Keratinocyte (primary cell): Measurements from ENCODE around the gene SRPK2.
"Not testable (repeated sequence)": the region's sequence is repeated elsewhere in the genome, so short reads cannot be mapped to it uniquely, and the experiment has no call there.

ENCODE experiments used
- EZH2 ChIP-seq: IDR thresholded peaks from one replicate; pipeline ENCODE4 v1.6.1; 2012; ENCODE audit warnings: inconsistent platforms, mild to moderate bottlenecking, low read length, moderate library complexity
- TF ChIP-seq, protein P1 (sequence below), 3 experiments: IDR thresholded peaks in 1 of 3; conservative IDR thresholded peaks in 1 of 3; optimal IDR thresholded peaks in 1 of 3; 2 replicates in 2 of 3; 3 replicates in 1 of 3; pipeline versions ENCODE3 to v1.5.1; 2011; ENCODE audit warnings: low read length in 3 of 3, mild to moderate bottlenecking in 3 of 3, moderate library complexity in 2 of 3, control low read depth in 1 of 3, inconsistent platforms in 1 of 3; ENCODE audit not compliant: insufficient read depth in 2 of 3; ENCODE audit errors: extremely low read depth in 1 of 3

DNA sequence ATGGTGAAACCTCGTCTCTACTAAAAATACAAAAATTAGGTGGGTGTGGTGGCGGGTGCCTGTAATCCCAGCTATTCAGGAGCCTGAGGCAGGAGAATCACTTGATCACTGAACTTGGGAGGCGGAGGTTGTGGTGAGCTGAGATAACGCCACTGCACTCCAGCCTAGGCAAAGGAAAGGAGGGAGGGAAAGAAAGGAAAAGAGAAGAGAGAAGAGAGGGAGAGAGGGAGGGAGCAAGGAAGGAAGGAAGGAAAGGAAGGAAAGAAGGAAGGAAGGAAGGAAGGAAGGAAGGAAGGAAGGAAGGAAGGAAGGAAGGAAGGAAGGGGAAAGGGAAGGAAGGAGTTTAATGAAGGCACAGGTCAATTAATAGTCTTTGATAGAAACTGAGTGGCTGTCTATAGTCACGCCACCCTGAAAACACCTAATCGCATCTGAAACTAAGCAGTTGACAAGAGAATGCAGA is 155.9 kb downstream of the SRPK2 start:
- TF ChIP-seq, protein P1, sequence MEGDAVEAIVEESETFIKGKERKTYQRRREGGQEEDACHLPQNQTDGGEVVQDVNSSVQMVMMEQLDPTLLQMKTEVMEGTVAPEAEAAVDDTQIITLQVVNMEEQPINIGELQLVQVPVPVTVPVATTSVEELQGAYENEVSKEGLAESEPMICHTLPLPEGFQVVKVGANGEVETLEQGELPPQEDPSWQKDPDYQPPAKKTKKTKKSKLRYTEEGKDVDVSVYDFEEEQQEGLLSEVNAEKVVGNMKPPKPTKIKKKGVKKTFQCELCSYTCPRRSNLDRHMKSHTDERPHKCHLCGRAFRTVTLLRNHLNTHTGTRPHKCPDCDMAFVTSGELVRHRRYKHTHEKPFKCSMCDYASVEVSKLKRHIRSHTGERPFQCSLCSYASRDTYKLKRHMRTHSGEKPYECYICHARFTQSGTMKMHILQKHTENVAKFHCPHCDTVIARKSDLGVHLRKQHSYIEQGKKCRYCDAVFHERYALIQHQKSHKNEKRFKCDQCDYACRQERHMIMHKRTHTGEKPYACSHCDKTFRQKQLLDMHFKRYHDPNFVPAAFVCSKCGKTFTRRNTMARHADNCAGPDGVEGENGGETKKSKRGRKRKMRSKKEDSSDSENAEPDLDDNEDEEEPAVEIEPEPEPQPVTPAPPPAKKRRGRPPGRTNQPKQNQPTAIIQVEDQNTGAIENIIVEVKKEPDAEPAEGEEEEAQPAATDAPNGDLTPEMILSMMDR (optimal IDR thresholded peaks at IDR 0.05 in 1 of 3, IDR thresholded peaks at IDR 0.05 in 1 of 3, conservative IDR thresholded peaks at IDR 0.05 in 1 of 3; ENCODE audit: extremely low read depth in 1 of 3, insufficient read depth in 2 of 3, low read length in 3 of 3), result not testable (repeated sequence)
- TF ChIP-seq EZH2, result not testable (repeated sequence)
